ENCODE data around the gene KCTD20. TPM values are rescaled to one million over a fixed set of nuclear protein-coding genes. Genes with fewer than 3 reads are reported as not detected.

KCTD20 gene
- total RNA-seq, 4 donors from 2014 or later, result 28.7 to 39.7 (median 32.9) TPM

- H3K4me3 ChIP-seq, result no peak overlapping the region
- peak; percentile 90 to 94 for ATAC-seq
- in situ Hi-C loops (cut with MboI; ENCODE audit: low sequenced_read_pairs in 4 of 4) (loop anchor here in 2 of 4 donors (25.0 kb wide), 2 partner anchors 146 to 246 kb away; partner anchors contain the start of genes CDKN1A (in 1 of the 2), RAB44 (in 1 of the 2) and SRSF3 (in 1 of the 2)), intact Hi-C loops (cut with DNase I; ENCODE audit: low total_unique reads) (loop anchor here (2.0 to 10.0 kb wide), 3 partner anchors 153 to 546 kb away; partner anchors contain the start of genes MTCH1 and SRSF3)
- H3K36me3 ChIP-seq, result no peaks in the 10 kb centered on the region
- peaks cover 35 to 37% of the 10 kb centered on the region in 2 donors for H3K4me1 ChIP-seq
- H3K27ac ChIP-seq, result peak overlapping the region; percentile 97 to 99 (median 98)
- TF ChIP-seq CTCF (IDR thresholded peaks at IDR 0.05 in 4 of 5, conservative IDR thresholded peaks at IDR 0.05 in 1 of 5) (no peak), POLR2A (IDR thresholded peaks at IDR 0.05) (peak; percentile 51 to 77)
- no peaks in the 10 kb centered on the region for H3K9me3 ChIP-seq
- peak; percentile 95 to 98 for DNase-seq
- no peaks in the 10 kb centered on the region for H3K27me3 ChIP-seq
Observed at GRCh38 chr6:36441307-36441894, 1.4 kb upstream of the KCTD20 start.

GRCh38 chr6:36442103-36442670 is 613 bp upstream of the KCTD20 start:
- in situ Hi-C loops (cut with MboI; ENCODE audit: low sequenced_read_pairs in 4 of 4), result loop anchor here in 2 of 4 donors (25.0 kb wide), 2 partner anchors 145 to 245 kb away; partner anchors contain the start of genes CDKN1A (in 1 of the 2), RAB44 (in 1 of the 2) and SRSF3 (in 1 of the 2)
- no peak for ATAC-seq

GRCh38 chr6:36443471-36444428 is 950 bp downstream of the KCTD20 start:
- Histone ChIP-seq H3K4me3 (peak overlapping the region; percentile 86 to 96 (median 92)), H3K4me1 (peaks cover 35 to 37% of the 10 kb centered on the region in 2 donors), H3K36me3 (peaks cover 0 to 6% of the 10 kb centered on the region in 2 donors), H3K27me3 (no peaks in the 10 kb centered on the region), H3K27ac (peak overlapping the region; percentile 97 to 99 (median 98)), H3K9me3 (no peaks in the 10 kb centered on the region)
- TF ChIP-seq CTCF (IDR thresholded peaks at IDR 0.05 in 4 of 5, conservative IDR thresholded peaks at IDR 0.05 in 1 of 5), result peak in 2 of 5 experiments; percentile 14 to 18
- no peak for TF ChIP-seq POLR2A (IDR thresholded peaks at IDR 0.05)
- ATAC-seq (no peak), DNase-seq (no peak)
- intact Hi-C loops (cut with DNase I; ENCODE audit: low total_unique reads), result loop anchor here (1.0 to 10.0 kb wide), 6 partner anchors 20 to 544 kb away; partner anchors contain the start of genes CDKN1A, MTCH1 and STK38
- in situ Hi-C loops (cut with MboI; ENCODE audit: low sequenced_read_pairs in 4 of 4), result loop anchor here in 2 of 4 donors (25.0 kb wide), 2 partner anchors 144 to 244 kb away; partner anchors contain the start of genes CDKN1A (in 1 of the 2), RAB44 (in 1 of the 2) and SRSF3 (in 1 of the 2)

More at GRCh38 chr6:36442103-36442670, 613 bp upstream of the KCTD20 start:
- no peak for DNase-seq
- Histone ChIP-seq H3K4me1 (peaks cover 35 to 37% of the 10 kb centered on the region in 2 donors), H3K27me3 (no peaks in the 10 kb centered on the region), H3K9me3 (no peaks in the 10 kb centered on the region), H3K4me3 (peak overlapping the region; percentile 86 to 96 (median 92)), H3K36me3 (no peaks in the 10 kb centered on the region), H3K27ac (peak overlapping the region; percentile 97 to 99 (median 98))
- intact Hi-C loops (cut with DNase I; ENCODE audit: low total_unique reads), result loop anchor here (2.0 to 10.0 kb wide), 3 partner anchors 237 to 545 kb away; partner anchors contain the start of genes CDKN1A and MTCH1
- TF ChIP-seq POLR2A (IDR thresholded peaks at IDR 0.05), result no peak
- no peak for TF ChIP-seq CTCF (IDR thresholded peaks at IDR 0.05 in 4 of 5, conservative IDR thresholded peaks at IDR 0.05 in 1 of 5)

GRCh38 chr6:36444470-36444869 is 1.7 kb downstream of the KCTD20 start:
- Histone ChIP-seq H3K27ac (peak overlapping the region; percentile 97 to 99 (median 98)), H3K4me1 (peaks cover 35 to 37% of the 10 kb centered on the region in 2 donors), H3K27me3 (no peaks in the 10 kb centered on the region), H3K36me3 (peaks cover 0 to 9% of the 10 kb centered on the region in 2 donors), H3K9me3 (no peaks in the 10 kb centered on the region), H3K4me3 (peak overlapping the region; percentile 86 to 96 (median 92))
- DNase-seq (no peak), ATAC-seq (no peak)
- intact Hi-C loops (cut with DNase I; ENCODE audit: low total_unique reads), result loop anchor here (1.0 to 10.0 kb wide), 4 partner anchors 76 to 543 kb away; partner anchors contain the start of genes MTCH1 and STK38
- TF ChIP-seq POLR2A (IDR thresholded peaks at IDR 0.05) (no peak), CTCF (IDR thresholded peaks at IDR 0.05 in 4 of 5, conservative IDR thresholded peaks at IDR 0.05 in 1 of 5) (no peak)
- in situ Hi-C loops (cut with MboI; ENCODE audit: low sequenced_read_pairs in 4 of 4), result loop anchor here in 2 of 4 donors (25.0 kb wide), 2 partner anchors 143 to 243 kb away; partner anchors contain the start of genes CDKN1A (in 1 of the 2), RAB44 (in 1 of the 2) and SRSF3 (in 1 of the 2)

Data from gastrocnemius medialis (tissue), 4 donors.